Kidney glomerular epithelial cell (primary cell): ENCODE results near the gene ZNF354B.
"Not testable (repeated sequence)": the region's sequence is repeated elsewhere in the genome, so short reads cannot be mapped to it uniquely, and the experiment has no call there.

Experiments used
- DNase-seq: peaks from one replicate; lab custom pipeline; 2025; lab: John Stamatoyannopoulos, UW

Gene ZNF354B

DNA sequence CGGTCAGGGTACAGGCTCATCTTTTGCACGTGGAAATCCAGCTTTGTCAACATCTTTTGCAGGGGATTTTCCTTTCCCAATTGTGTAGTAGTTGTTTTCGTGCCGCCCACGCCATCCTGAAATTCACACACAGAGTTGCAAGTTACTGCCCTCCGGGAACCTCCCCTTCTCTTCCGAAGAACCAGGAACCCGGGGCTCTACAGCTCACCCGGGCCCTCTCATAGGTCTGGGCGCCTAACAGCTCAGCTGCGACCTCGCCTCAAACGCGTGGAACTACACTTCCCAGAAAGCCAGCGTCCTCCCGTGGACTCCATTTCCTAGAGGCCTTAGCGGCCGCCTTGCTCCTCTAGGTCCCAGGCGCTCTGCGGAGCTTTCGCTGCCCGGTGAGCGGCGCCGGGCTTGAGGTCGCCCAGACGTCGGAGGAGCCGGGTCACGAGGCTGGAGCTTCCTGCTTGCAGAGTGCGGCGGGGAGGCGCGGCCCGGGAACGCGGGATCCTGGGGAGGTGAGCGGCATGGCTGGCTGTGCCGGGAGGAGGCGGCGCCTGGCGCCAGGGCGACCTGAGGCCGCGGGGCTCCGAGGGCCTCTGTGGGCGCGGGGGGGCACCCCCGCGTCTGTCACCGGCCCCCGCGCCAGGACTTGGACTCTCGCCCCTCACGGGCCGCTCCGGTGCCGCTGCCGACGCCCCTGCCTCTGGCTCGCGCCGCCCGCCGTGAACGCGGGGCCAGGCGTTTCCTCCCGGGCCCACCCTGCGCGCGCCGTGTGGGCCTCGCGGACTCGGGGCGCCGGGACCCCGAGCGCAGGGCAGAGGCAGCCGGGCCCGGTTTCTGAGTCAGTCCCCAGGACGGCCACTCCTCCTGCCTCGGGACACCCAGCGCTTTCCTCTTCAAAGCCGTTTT lies at the start of gene ZNF354B:
TSS of gene ZNF354B (plus strand) at position 329 of the 897 bp plus-strand sequence. CDS start 1,095 bp downstream, outside the sequence.
- peak; percentile 84 for DNase-seq

DNA sequence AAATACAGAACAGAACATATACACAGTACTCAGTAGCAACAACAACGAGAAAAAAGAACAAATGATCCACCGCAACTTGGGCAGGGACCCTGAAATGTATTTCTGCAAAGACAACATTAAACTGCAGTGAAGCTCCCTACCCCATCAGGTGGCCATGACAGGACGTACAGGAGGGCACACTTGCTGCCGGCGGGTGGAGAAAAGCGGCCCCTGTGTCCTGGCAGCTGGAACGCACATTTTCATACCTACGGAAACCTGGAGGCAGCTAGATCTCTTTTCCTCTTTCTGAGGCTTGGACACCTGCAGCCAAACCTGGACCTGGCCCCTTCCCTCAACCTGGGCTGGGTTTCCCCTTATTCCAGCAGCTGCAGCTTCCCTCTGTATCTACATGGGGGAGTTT lies 42.2 kb upstream of the ZNF354B start:
- no peak for DNase-seq

DNA sequence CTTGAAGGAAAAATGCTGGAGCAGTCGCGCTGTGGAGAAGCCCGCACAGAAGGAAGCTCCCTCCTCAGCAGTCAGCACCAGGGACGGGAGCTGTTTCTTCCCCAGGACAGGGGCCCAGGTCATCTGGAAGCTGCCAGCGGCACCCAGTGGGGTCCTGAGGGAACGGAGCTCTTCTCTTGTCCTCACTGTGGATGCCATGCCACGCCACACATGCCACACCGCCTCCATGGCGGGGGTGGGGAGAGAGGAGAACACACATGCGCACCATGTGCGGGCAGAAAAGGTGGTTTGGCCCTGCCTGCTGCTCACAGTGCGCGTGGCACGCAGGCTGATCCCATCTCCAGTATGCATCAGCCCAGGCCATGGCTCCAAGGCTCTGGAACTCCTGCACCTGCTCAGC lies 41.7 kb upstream of the ZNF354B start:
- DNase-seq, result no peak

DNA sequence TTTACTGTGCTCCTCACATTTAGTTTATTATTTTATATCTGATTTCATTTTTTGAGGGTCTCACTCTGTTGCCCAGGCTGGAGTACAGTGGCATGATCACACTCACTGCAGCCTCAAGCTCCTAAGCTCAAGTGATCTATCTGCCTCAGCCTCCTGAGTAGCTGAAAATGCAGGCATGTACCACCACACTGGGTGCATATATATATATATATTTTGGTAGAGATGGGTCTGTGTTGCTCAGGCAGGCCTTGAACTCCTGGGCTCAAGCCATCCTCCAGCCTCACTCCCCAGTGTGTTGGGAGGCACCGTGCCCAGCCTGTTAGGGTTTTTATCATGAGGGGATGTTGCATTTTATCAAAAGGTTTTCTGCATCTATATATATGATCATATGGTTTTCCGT lies 39.8 kb upstream of the ZNF354B start:
- no peak for DNase-seq

DNA sequence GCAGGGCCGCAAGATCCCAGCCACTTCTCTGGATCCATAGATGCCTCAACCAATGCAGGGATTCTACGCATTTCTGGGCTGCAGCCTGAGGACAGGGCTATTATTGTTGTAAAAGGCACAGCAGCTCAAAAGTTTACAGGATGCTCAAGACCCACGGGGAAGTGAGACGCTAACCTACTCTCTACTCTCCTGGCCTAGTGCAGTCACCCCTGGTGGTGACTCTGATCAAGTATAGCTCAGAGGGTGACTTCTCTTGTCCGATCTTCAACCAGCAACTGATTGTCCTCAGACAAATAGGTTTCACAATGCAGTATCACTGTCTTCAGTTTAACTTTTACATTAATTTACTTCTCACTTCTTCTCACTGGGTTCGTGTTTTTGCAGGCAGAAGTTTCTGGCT lies 34.3 kb upstream of the ZNF354B start:
- DNase-seq, result no peak

DNA sequence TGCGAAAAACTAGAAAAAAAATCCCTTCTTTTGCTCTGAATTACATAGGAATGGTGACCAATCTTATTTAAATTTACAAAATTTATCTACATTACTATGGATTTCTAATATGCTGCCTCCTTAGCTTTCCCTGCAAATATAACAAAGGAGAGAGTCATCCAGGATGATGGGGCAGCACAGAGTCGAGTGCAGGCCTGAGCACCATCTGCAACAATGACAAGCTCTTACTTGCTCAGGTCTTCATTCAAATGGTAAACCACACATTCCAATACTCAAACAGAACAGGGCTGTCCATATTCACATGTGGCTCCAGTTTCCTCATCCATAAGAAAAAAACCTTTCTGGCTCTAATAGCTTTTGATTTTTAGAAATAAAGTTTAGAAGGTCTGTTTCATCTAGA lies 33.5 kb upstream of the ZNF354B start:
- no peak for DNase-seq

DNA sequence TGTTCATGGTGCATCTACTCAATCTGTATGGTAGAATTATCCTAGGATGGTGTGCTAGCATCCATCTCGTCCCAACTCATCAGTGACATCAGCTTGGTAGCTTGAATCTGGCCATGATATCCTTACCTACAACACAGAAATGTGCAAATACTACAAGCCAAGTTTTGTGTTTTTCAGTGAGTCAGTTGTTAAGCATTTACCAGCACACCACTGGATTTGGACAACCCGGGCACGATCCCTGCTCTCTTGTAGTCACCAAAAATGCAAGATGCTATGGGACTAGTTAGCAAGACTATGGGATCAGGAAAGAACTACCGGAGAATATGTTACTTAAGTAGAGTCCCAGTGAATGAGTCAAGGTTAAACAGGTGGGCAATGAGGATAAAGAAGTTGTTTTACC lies 32.1 kb upstream of the ZNF354B start:
- no peak for DNase-seq

DNA sequence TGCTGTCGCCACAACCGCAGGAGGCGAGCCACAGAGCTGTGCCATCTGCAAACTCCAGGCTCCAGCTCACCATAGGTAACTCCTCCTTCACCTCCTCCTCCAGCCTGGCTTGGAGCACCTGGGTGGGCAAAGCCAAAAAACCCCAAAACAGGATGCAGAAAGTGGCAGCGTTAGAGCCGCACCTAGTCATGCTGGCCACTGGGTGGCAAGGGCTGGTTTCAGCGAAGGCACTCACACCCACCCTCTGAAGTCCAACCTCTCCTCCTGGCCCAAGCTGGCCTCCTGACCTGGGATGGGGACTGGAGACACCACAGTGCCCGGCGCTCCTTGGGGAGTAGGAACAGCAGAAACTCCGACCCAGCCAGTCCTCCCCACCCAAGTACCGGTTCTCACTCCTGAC lies 28.7 kb upstream of the ZNF354B start:
- DNase-seq, result no peak

DNA sequence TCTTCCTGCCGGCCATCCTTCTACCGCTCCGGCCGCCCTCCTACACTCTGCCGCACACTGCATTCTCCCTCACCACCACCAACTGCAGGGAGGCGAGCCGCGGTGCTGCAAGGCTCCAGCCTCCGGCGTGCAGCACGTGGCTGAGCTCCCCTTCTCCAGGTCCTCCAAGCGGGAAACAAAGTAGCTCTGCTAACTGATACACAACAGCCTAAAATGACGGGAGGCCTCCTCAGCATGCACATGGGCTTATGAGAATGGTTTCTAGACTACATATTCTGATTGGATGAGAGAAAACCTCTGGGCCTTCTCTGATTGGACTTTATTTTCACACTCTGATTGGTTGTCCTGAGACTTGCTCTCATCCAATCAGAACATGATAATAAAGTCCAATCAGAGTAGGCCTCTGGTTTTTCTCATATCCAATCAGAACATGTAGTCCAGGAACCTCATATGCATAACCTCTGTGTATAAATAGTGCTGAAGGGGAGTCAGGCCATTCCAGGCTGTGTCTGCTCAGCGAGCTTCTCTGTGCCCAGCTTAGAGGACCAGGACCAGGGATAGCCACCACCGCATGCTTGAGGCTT lies 27.0 kb upstream of the ZNF354B start:
- no peak for DNase-seq

DNA sequence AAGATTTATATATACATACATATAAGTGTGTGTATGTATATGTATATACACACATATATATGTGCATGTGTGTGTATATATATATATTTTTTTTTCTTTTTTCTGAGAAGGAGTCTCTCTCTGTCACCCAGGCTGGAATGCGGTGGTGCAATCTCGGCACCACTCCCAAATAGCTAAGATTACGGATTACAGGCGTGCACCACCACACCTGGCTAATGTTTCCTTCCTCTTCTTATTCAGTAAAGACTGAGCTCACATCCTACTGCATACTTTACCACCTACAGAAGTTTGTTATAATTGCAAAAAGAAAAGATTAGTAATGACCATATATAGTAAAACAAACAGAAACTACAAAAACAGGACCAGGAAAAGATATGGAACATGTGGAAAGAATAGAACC lies 23.1 kb upstream of the ZNF354B start:
- DNase-seq, result no peak

DNA sequence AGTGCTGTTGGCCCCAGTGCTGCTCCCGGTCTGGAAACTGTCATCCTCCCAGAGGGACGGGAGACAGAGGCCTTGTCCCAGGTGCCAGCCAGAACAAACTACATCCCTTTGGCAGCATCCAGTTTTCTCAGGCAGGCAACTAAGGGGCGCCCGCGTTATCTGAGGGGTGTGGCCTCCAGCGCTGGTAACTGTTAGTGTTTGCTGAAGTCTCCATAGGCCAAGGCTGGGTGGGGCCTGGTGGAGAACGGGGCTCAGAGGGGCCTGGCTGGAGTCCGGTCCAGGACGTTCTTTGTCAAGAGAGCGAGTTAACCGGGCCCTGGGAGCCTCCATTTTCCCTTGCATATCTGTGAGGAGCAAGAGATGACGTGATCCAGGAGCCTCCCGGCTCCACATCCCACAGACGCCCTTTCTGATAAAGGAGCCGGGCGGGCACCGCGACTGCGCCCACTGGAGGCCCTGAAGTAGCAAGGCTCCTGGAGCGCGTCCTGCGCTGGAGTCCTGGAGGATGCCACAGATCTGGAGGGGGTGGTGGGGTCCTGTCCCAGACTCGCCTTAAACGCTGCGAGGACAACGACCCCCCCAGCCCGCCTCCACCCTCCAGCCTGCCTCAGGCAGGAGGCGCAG lies 20.9 kb upstream of the ZNF354B start:
- DNase-seq, result not testable (repeated sequence)

DNA sequence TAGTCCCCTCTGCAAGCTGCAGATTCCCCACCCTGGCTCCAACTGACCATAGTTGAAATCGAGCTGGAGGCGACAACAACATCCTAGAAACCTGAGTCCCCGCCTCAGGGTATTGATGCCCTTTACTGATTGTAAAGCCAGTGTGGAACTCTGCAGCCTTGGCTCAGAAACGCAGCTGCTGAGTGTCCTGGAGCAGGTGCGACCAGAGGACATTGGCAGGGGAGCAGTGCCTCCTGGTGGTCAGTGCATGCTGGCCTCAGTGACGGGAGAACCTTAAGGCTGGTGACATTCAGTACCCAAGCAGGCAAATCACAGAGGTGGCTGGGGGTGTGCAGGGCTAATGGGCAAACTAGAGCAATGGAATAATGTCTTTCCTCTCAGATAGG lies 20.4 kb upstream of the ZNF354B start:
- DNase-seq, result peak; percentile 8

DNA sequence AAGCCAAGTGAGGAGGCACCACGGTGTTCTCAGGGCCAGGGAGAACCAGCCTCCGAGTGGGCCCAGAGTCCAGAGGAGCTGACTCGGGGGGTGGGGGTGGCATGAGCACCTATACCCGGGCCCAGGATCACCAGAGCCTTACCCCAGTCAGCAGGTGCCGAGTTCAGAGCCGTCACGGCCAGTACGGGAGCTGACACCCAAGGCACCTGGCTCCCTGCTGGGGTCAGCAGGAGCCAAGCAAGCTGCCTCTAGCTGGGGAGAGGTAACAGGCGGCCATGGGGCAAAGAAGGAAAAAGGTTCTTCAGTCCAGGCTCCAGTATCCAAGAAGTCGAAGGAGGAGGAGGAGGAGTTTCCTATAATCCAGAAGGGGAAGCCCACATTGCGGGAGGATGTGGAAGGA lies 19.4 kb upstream of the ZNF354B start:
- DNase-seq, result not testable (repeated sequence)

DNA sequence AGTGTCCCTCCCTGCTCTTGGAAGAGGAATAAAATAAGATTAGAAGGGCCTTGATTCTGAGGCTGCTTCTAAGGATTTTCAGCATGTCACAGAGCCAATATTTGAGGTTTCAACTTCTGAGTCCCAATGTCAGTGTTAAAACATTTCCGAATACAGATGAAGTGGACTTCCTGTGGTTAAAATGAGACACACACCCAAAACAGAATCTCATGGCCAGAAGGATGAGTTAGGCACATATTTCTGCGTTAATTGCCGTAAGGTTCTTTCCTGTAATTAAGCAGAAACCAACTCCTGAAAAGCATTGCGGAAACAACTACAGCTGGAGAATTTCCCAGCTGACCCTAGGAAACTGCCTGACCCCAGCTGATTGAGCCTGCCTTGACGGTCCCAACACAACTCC lies 10.4 kb upstream of the ZNF354B start:
- DNase-seq, result no peak

DNA sequence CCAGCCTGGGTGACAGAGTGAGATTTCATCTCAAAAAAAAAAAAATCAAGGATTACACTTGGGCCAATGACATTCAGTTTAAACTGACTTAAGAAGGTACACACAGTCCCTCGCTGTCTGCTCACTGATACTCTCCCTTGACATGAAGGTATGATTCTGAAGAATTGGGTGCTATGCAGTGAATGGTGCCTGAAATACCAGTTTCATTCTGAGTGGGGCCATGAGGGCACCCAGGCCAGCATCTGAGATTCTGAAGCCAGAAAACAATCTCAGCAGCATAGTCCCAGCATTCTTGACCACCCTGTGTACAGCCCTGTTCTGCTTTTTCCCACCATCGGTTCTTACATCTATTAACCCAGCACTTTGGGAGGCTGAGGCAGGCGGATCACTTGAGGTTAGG lies 7.8 kb upstream of the ZNF354B start:
- no peak for DNase-seq

DNA sequence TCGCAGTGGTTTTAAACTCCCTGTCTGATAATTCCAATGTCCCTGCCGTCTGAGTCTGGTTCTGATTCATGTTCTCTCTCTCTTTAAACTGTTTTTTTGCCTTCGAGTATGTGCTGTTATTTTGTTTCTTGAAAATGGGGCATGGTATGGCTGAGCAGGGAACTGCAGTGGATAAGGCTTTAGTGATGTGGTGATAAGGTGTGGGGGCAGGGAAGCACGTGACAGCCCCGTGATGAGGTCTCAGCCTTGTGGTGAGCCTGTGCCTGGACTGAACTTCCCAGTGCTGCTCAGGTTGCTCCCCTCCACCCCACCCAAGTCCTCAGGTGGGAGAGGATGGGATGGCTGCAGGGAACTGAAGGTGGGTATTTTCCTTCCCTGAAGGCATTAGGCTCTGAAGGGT lies 5.5 kb upstream of the ZNF354B start:
- no peak for DNase-seq

DNA sequence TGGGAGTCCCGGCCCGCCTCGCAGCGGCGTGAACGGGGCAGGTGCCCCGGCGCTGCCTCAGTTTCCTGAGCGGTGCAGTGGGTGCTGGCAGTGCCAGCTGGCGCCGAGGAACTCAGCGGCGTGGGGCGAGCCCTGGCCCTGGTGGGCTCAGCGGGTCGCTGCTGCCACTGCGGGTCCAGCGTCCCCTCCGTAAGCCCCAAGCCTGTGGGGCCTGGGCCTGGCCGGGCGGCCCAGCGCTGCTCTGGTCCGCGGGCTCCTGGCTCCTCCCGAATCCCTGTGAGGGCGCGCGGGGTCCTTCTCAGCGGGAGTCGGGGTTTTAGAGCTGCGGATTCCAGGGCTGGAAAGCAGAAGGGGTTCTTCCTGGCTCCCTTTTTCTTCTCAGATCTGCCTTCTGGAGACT lies 862 bp downstream of the ZNF354B start:
- not testable (repeated sequence) for DNase-seq

DNA sequence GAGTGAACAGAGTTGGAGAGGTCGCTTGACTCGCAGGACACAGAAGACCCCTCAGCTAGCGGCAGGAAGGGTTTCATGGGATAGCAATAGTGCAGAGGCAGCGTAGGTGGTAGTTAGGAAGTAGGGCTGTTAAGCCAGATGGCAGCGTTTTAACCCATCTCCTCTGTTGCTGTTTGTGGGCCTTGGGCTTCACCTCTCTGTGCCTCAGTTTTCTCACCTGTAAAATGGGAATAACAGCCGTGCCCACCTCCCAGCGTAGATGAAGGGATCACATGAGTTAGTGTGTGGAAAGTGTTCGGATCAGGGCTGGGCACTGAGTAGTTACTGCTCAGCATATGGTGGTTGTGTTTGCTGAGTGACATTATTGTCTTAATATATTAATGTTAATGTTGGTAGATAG lies 1.9 kb downstream of the ZNF354B start:
- DNase-seq, result no peak

DNA sequence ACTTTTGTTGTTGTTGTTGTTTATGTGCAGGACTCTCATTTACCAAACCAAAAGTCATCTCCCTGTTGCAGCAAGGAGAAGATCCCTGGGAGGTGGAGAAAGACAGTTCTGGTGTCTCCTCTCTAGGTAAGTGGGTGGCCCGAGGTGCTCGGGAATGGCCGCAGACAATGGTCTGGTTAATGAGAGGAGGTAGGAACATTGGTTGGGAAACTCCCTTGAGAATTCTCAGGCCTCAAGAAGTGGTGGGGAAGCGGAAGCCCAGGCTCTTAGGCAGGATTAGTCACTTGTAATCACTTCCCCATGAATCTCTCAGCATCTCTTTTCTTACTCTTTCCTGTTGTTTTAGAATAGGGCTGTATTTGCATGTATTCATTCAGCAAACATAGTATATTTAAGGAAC lies 7.2 kb downstream of the ZNF354B start:
- no peak for DNase-seq

DNA sequence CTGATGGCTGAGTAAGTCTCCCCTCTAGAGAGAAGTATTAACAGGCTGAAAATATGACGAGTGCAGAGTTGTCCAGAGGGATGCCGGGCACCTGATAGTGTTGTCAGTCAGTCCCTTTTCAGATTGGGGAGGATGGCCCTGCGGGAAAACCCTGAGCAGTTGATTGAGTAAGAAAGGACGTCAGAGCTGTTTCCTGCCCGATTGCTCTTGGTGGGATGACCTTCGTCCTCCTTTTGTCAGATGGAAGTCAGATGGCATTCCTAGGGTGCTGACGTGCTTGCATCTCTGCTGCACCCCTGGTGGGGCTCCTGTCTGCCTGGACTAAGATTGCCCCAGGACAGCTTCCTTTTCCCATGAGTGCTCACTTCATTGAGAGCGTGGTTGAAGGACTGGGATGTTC lies 9.8 kb downstream of the ZNF354B start:
- DNase-seq, result no peak

DNA sequence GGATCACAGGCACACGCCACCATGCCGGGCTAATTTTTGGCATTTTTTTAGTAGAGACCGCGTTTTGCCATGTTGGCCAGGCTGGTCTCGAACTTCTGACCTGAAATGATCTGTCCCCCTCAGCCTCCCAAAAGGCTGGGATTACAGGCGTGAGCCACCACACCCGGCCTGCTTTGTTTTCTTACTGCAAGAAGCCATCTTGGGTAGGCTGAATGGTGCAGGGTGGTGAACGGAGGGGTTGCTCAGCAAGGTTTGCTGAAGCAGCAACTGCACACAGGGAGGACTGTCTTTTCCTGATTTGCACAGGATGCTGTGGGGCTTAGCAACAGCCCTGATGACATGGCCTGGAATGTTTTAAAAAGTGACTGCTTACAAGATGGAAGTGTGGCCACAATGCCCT lies 10.7 kb downstream of the ZNF354B start:
- no peak for DNase-seq

DNA sequence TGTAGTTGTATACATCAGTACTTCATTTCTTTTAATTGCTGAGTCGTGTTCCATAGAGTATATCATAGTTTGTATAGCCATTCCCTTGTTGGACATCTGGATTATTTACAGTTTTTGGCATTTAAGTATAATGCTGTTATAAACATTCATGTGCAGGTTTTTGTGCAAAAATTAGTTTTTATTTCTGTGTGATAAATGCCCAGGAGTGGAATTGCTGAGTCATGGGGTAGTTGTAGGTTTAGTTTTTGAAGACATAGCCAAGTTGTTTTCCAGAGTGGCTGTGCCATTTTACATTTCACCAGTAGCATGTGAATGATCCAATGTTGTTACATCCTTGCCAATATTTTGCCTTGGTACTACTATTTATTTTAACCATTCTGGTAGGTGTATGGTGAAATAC lies 12.5 kb downstream of the ZNF354B start:
- DNase-seq, result no peak

DNA sequence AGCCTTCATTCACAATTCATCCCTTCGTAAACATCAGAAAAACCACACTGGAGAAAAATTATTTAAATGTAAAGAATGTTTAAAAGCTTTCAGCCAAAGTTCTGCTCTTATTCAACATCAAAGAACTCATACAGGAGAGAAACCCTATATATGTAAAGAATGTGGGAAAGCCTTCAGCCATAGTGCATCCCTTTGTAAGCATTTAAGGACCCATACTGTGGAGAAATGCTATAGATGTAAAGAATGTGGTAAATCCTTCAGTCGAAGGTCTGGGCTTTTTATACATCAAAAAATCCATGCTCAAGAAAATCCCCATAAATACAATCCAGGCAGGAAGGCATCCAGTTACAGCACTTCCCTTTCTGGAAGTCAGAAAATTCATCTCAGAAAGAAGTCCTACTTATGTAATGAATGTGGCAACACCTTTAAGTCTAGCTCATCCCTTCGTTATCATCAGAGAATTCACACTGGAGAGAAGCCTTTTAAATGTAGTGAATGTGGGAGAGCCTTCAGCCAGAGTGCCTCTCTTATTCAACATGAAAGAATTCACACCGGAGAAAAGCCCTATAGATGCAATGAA lies 23.5 kb downstream of the ZNF354B start:
- DNase-seq, result not testable (repeated sequence)
